ENCODE data around the gene KATNAL2. TPM values are rescaled to one million over a fixed set of nuclear protein-coding genes. Genes with fewer than 3 reads are reported as not detected.
A peak's percentile ranks its signal among the peaks of the same experiment; 100 is the strongest.

Gene KATNAL2
- polyA plus RNA-seq, 2 of the 4 experiments (the other 2 are of a cell fraction) = 4.0 to 5.4 TPM

DNA sequence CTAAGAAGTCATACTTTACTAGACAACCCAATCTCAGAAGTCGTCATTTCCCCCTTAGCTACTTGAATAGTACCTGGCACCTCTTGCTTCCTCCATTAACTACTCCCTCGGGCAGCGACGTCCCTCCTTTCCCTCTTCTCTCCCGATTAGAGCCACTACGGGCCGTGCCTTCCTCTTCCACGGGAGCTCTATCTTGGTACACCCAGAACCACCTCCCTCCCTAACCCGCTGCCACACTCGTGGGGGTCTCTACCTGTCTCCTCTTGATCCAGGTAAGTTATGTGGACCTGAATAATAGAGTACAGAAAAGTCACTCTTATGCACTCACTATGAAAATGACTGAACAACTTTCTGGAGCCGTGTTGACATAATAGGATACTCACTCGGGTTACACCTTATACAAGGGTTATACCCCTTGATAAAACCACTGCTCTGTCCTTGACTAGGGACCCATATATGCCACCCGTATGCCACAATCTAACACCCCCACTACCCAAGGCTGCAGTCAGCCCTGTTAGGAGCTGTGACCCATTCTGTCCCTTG, 233.5 kb downstream of the KATNAL2 start:
- 6% methylated on average over 9 of the region's 13 CpGs for WGBS (ENCODE audit: missing lambda C conversion rate)
- H3K27ac ChIP-seq = peak overlapping the region; percentile 79 to 87
- H3K4me1 ChIP-seq = peaks cover 8% of the 10 kb centered on the region; the same call in 1 of the 3 replicates
- ChIA-PET CTCF (interaction anchor here (0.9 to 1.2 kb wide), 3 partner anchors 15 to 54 kb away, joined by 3 read pairs; no protein-coding TSS in a partner anchor), POLR2A (interaction anchor here (0.9 to 1.5 kb wide), 6 partner anchors 13 to 655 kb away, joined by 3 to 7 read pairs (median 4); no protein-coding TSS in a partner anchor)
- H3K9me3 ChIP-seq = no peaks in the 10 kb centered on the region
- DNase-seq (ENCODE audit: low read depth in 1 of 2, low spot score in 1 of 2) (no peak), FAIRE-seq (no peak), ATAC-seq (peak; percentile 48 to 56)
- no peak for TF ChIP-seq POLR2AphosphoS2 (conservative IDR thresholded peaks at IDR 0.05; ENCODE audit: low read length)
- no peak for TF ChIP-seq EHMT2 (IDR thresholded peaks at IDR 0.05; ENCODE audit: low read depth)
- no peak for TF ChIP-seq HDAC2 (IDR thresholded peaks at IDR 0.05)
- TF ChIP-seq, protein P1, sequence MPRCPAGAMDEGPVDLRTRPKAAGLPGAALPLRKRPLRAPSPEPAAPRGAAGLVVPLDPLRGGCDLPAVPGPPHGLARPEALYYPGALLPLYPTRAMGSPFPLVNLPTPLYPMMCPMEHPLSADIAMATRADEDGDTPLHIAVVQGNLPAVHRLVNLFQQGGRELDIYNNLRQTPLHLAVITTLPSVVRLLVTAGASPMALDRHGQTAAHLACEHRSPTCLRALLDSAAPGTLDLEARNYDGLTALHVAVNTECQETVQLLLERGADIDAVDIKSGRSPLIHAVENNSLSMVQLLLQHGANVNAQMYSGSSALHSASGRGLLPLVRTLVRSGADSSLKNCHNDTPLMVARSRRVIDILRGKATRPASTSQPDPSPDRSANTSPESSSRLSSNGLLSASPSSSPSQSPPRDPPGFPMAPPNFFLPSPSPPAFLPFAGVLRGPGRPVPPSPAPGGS (IDR thresholded peaks at IDR 0.05) = no peak
- TF ChIP-seq JUN (IDR thresholded peaks at IDR 0.05) = no peak
- TF ChIP-seq ZSCAN20 (CRISPR knock-in tag; IDR thresholded peaks at IDR 0.05) = no peak
- no peak for TF ChIP-seq ZNF302 (CRISPR knock-in tag; IDR thresholded peaks at IDR 0.05)
- TF ChIP-seq SMC3 (IDR thresholded peaks at IDR 0.05) = no peak
- TF ChIP-seq CHD4 (IDR thresholded peaks at IDR 0.05; ENCODE audit: borderline replicate concordance) = no peak
- H3K4me2 ChIP-seq = peak overlapping the region; percentile 80
- H3K4me3 ChIP-seq = peak overlapping the region; percentile 54

DNA sequence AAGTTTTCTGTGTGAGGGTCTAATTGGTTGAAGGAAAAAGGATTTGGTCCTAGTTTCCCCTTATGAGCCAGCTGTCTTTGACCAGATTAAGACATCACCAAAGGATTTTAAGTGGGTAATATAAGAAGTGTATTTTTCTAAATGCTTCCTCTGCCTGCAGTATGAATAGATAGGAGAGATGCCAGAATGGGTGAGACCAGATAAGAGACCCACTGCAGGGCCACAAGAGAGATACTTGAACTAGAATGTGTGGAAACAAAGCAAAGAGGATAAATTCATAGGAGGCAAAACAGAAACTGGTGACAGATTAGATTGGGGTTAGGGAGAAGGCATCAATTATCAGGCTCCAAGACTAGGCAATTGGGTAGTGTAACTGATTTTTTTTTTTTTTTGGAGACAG, 234.0 kb downstream of the KATNAL2 start:
- Histone ChIP-seq H3K9me3 (no peaks in the 10 kb centered on the region), H3K4me2 (peak overlapping the region; percentile 80), H3K4me1 (peaks cover 8% of the 10 kb centered on the region; the same call in 1 of the 3 replicates), H3K4me3 (no peak overlapping the region; the same call in 1 of the 3 replicates), H3K27ac (peak overlapping the region; percentile 79 to 87; a peak in 5 of 6 replicates)
- FAIRE-seq (no peak), ATAC-seq (no peak), DNase-seq (ENCODE audit: low read depth in 1 of 2, low spot score in 1 of 2) (no peak)
- POLR2A ChIA-PET = no interaction called here
- CTCF ChIA-PET = interaction anchor here (1.0 kb wide), 1 partner anchor 53 kb away, joined by 3 read pairs; no protein-coding TSS in a partner anchor
- TF ChIP-seq RFX5 (IDR thresholded peaks at IDR 0.05) (no peak), POLR2AphosphoS2 (conservative IDR thresholded peaks at IDR 0.05; ENCODE audit: low read length) (no peak), HEYL (CRISPR knock-in tag; IDR thresholded peaks at IDR 0.05) (no peak), KDM1A (IDR thresholded peaks at IDR 0.05; ENCODE audit: low read depth) (no peak), MYC (IDR thresholded peaks at IDR 0.05; ENCODE audit: borderline replicate concordance, low read length) (no peak), ZSCAN20 (CRISPR knock-in tag; IDR thresholded peaks at IDR 0.05) (no peak), POLR2A (IDR thresholded peaks at IDR 0.05; ENCODE audit: low read length) (no peak), SREBF2 (IDR thresholded peaks at IDR 0.05) (no peak), TP53 (CRISPR knock-in tag; IDR thresholded peaks at IDR 0.05) (no peak), NFE2L2 (conservative IDR thresholded peaks at IDR 0.05; ENCODE audit: low read length) (no peak), RARB (CRISPR knock-in tag; IDR thresholded peaks at IDR 0.05) (no peak)
- TF ChIP-seq, protein P2, sequence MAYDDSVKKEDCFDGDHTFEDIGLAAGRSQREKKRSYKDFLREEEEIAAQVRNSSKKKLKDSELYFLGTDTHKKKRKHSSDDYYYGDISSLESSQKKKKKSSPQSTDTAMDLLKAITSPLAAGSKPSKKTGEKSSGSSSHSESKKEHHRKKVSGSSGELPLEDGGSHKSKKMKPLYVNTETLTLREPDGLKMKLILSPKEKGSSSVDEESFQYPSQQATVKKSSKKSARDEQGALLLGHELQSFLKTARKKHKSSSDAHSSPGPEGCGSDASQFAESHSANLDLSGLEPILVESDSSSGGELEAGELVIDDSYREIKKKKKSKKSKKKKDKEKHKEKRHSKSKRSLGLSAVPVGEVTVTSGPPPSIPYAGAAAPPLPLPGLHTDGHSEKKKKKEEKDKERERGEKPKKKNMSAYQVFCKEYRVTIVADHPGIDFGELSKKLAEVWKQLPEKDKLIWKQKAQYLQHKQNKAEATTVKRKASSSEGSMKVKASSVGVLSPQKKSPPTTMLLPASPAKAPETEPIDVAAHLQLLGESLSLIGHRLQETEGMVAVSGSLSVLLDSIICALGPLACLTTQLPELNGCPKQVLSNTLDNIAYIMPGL (CRISPR knock-in tag; IDR thresholded peaks at IDR 0.05; ENCODE audit: borderline replicate concordance) = no peak
- TF ChIP-seq, protein P3, sequence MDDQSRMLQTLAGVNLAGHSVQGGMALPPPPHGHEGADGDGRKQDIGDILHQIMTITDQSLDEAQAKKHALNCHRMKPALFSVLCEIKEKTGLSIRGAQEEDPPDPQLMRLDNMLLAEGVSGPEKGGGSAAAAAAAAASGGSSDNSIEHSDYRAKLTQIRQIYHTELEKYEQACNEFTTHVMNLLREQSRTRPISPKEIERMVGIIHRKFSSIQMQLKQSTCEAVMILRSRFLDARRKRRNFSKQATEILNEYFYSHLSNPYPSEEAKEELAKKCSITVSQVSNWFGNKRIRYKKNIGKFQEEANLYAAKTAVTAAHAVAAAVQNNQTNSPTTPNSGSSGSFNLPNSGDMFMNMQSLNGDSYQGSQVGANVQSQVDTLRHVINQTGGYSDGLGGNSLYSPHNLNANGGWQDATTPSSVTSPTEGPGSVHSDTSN (IDR thresholded peaks at IDR 0.05) = no peak
- TF ChIP-seq, protein P4, sequence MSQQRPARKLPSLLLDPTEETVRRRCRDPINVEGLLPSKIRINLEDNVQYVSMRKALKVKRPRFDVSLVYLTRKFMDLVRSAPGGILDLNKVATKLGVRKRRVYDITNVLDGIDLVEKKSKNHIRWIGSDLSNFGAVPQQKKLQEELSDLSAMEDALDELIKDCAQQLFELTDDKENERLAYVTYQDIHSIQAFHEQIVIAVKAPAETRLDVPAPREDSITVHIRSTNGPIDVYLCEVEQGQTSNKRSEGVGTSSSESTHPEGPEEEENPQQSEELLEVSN (IDR thresholded peaks at IDR 0.05; ENCODE audit: borderline replicate concordance, low read depth) = no peak

Small RNAs within 50 kb of the gene (small RNA-seq; reads per million reads assigned to genes)
- gene AC012254.4 = 0 reads per million in 6 experiments

Other genes starting within 250 kb of the KATNAL2 start
- not detected in 2 replicates for gene ST8SIA5, start 160.5 kb upstream of the KATNAL2 start, polyA plus RNA-seq (2011; rRNA removed)
- not detected in 3 replicates for gene ST8SIA5, start 160.5 kb upstream of the KATNAL2 start, polyA plus RNA-seq (2017; fragmentation: RNase III; extraction: RNeasy Plus Mini Kit Qiagen cat#74134 plus additional on column Dnase treatment)
- gene PIAS2, start 95 bp upstream of the KATNAL2 start, polyA plus RNA-seq (2011; rRNA removed) = 6.7 and 8.1 TPM in 2 replicates
- 6.6 to 7.0 TPM (median 6.8 TPM) in 3 replicates for gene PIAS2, start 95 bp upstream of the KATNAL2 start, polyA plus RNA-seq (2017; fragmentation: RNase III; extraction: RNeasy Plus Mini Kit Qiagen cat#74134 plus additional on column Dnase treatment)
- not detected in 2 replicates for gene ELOA2, start 118.0 kb downstream of the KATNAL2 start, polyA plus RNA-seq (2011; rRNA removed)
- gene ELOA2, start 118.0 kb downstream of the KATNAL2 start, polyA plus RNA-seq (2017; fragmentation: RNase III; extraction: RNeasy Plus Mini Kit Qiagen cat#74134 plus additional on column Dnase treatment) = not detected in 3 replicates
- 12.0 and 20.0 TPM in 2 replicates for gene HDHD2, start 232.9 kb downstream of the KATNAL2 start, polyA plus RNA-seq (2011; rRNA removed)
- gene HDHD2, start 232.9 kb downstream of the KATNAL2 start, polyA plus RNA-seq (2017; fragmentation: RNase III; extraction: RNeasy Plus Mini Kit Qiagen cat#74134 plus additional on column Dnase treatment) = 16.1 to 18.0 TPM (median 16.7 TPM) in 3 replicates

Data from A549 (cell line).